HEK293 (cell line): ENCODE results near the gene APPBP2.

Experiments
- CTCF ChIA-PET: fragments of 350-600 bp; formaldehyde crosslinking; extraction: SDS; loops from one replicate; lab custom pipeline; 2021; ENCODE audit warnings: antibody characterized with exemption; lab: Yijun Ruan, JAX
- POLR2A ChIA-PET: fragments of 300-600 bp; formaldehyde crosslinking; extraction: SDS; loops from one replicate; lab custom pipeline; 2020; ENCODE audit warnings: antibody characterized with exemption, inconsistent platforms; lab: Yijun Ruan, JAX
- H3K27ac ChIP-seq: fragments of 200-500 bp; sonication (Bioruptor generic); 2 replicates; pipeline ENCODE4 v1.5.1; 2014; ENCODE audit warnings: low read depth, low read length, control low read depth, inconsistent platforms; ENCODE audit errors: extremely low read depth
- H3K36me3 ChIP-seq, 2 experiments: fragments of 200-500 bp in 1 of 2; sonication (Bioruptor generic) in 1 of 2; 1 replicate in 1 of 2; 2 replicates in 1 of 2; pipeline ENCODE4 v1.5.1; 2014 to 2017; ENCODE audit warnings: inconsistent platforms in 2 of 2, low read length in 2 of 2; ENCODE audit not compliant: control insufficient read depth in 2 of 2, insufficient read depth in 1 of 2
- H3K4me1 ChIP-seq: fragments of 200-500 bp; sonication (Bioruptor generic); 2 replicates; pipeline ENCODE4 v1.5.1; 2014; ENCODE audit warnings: mild to moderate bottlenecking, low read length, inconsistent platforms; ENCODE audit not compliant: control insufficient read depth, insufficient read depth
- H3K4me3 ChIP-seq: 2 replicates; pipeline ENCODE4 v1.5.1; 2011; ENCODE audit warnings: low read depth, mild to moderate bottlenecking, control low read depth, low read length, moderate library complexity
- H3K9me3 ChIP-seq: fragments of 200-500 bp; sonication (Bioruptor generic); 2 replicates; pipeline ENCODE4 v1.5.1; 2014; ENCODE audit warnings: low read depth, low read length, inconsistent platforms; ENCODE audit not compliant: control insufficient read depth, insufficient read depth
- GLIS2 ChIP-seq: fragments of 450-650 bp; formaldehyde crosslinking; IDR thresholded peaks from 2 replicates; pipeline ENCODE4 v1.5.1; 2016; ENCODE audit warnings: missing biosample characterization, missing genetic modification characterization
- INSM2 ChIP-seq: fragments of 450-650 bp; formaldehyde crosslinking; IDR thresholded peaks from 2 replicates; pipeline ENCODE4 v1.5.1; 2016; ENCODE audit warnings: missing biosample characterization, missing genetic modification characterization
- KLF1 ChIP-seq: fragments of 450-650 bp; formaldehyde crosslinking; IDR thresholded peaks from 2 replicates; pipeline ENCODE4 v1.5.1; 2016; ENCODE audit warnings: missing biosample characterization, missing genetic modification characterization
- KLF16 ChIP-seq: fragments of 450-650 bp; formaldehyde crosslinking; IDR thresholded peaks from 2 replicates; pipeline ENCODE4 v1.5.1; 2017; ENCODE audit warnings: missing biosample characterization, missing genetic modification characterization
- PRDM2 ChIP-seq: fragments of 450-650 bp; formaldehyde crosslinking; IDR thresholded peaks from 2 replicates; pipeline ENCODE4 v1.5.1; 2016; ENCODE audit warnings: missing biosample characterization, missing genetic modification characterization, borderline replicate concordance
- REST ChIP-seq: fragments of 450-650 bp; formaldehyde crosslinking; IDR thresholded peaks from 2 replicates; pipeline ENCODE4 v1.5.1; 2016; ENCODE audit warnings: missing biosample characterization, missing genetic modification characterization
- SCRT1 ChIP-seq: fragments of 450-650 bp; formaldehyde crosslinking; IDR thresholded peaks from 2 replicates; pipeline ENCODE4 v1.5.1; 2016; ENCODE audit warnings: missing biosample characterization, missing genetic modification characterization, borderline replicate concordance
- WT1 ChIP-seq: fragments of 450-650 bp; formaldehyde crosslinking; IDR thresholded peaks from 2 replicates; pipeline ENCODE4 v1.5.1; 2016; ENCODE audit warnings: missing biosample characterization, missing genetic modification characterization
- ZFP3 ChIP-seq: fragments of 450-650 bp; formaldehyde crosslinking; IDR thresholded peaks from 2 replicates; pipeline ENCODE4 v1.5.1; 2016; ENCODE audit warnings: low read depth, missing biosample characterization, missing genetic modification characterization
- ZNF2 ChIP-seq: fragments of 450-650 bp; formaldehyde crosslinking; IDR thresholded peaks from 2 replicates; pipeline ENCODE4 v1.5.1; 2016; ENCODE audit warnings: missing biosample characterization, missing genetic modification characterization
- ZNF223 ChIP-seq: fragments of 450-650 bp; formaldehyde crosslinking; IDR thresholded peaks from 2 replicates; pipeline ENCODE4 v1.5.1; 2016; ENCODE audit warnings: missing biosample characterization, missing genetic modification characterization
- ZNF398 ChIP-seq: fragments of 450-650 bp; formaldehyde crosslinking; IDR thresholded peaks from 2 replicates; pipeline ENCODE4 v1.5.1; 2017; ENCODE audit warnings: missing biosample characterization, missing genetic modification characterization
- ZNF416 ChIP-seq: fragments of 450-650 bp; formaldehyde crosslinking; IDR thresholded peaks from 2 replicates; pipeline ENCODE4 v1.5.1; 2016; ENCODE audit warnings: missing biosample characterization, missing genetic modification characterization
- ZNF596 ChIP-seq: fragments of 450-650 bp; IDR thresholded peaks from 2 replicates; pipeline ENCODE4 v1.5.0; 2018; ENCODE audit warnings: missing biosample characterization, mild to moderate bottlenecking, missing genetic modification characterization, moderate library complexity
- ZNF660 ChIP-seq: fragments of 450-650 bp; IDR thresholded peaks from 2 replicates; pipeline ENCODE4 v1.5.1; 2018; ENCODE audit warnings: missing biosample characterization, mild to moderate bottlenecking, missing genetic modification characterization
- ZNF677 ChIP-seq: fragments of 450-650 bp; IDR thresholded peaks from 2 replicates; pipeline ENCODE4 v1.5.0; 2018; ENCODE audit warnings: missing biosample characterization, mild to moderate bottlenecking, missing genetic modification characterization, moderate library complexity
- ZNF768 ChIP-seq: fragments of 450-650 bp; formaldehyde crosslinking; IDR thresholded peaks from 2 replicates; pipeline ENCODE4 v1.5.1; 2018; ENCODE audit warnings: missing biosample characterization, mild to moderate bottlenecking, missing genetic modification characterization
- ZNF776 ChIP-seq: fragments of 450-650 bp; formaldehyde crosslinking; IDR thresholded peaks from 2 replicates; pipeline ENCODE4 v1.5.0; 2017; ENCODE audit warnings: missing biosample characterization, missing genetic modification characterization, borderline replicate concordance
- ZNF830 ChIP-seq: fragments of 450-650 bp; IDR thresholded peaks from 2 replicates; pipeline ENCODE4 v1.5.0; 2018; ENCODE audit warnings: missing biosample characterization, missing genetic modification characterization, low read depth, mild to moderate bottlenecking, moderate library complexity
- ZXDB ChIP-seq: fragments of 450-650 bp; formaldehyde crosslinking; IDR thresholded peaks from 2 replicates; pipeline ENCODE4 v1.5.1; 2016; ENCODE audit warnings: missing biosample characterization, missing genetic modification characterization

Gene APPBP2

GRCh38 chr17:60436676-60437075 lies 89.4 kb downstream of the APPBP2 start:
- H3K27ac ChIP-seq, result no peak overlapping the region
- CTCF ChIA-PET, result interaction anchor here (0.7 to 1.5 kb wide), 8 partner anchors 9 to 327 kb away, joined by 3 to 5 read pairs (median 4); no protein-coding TSS in a partner anchor
- H3K36me3 ChIP-seq, result no peaks in the 10 kb centered on the region
- no peak for TF ChIP-seq PRDM2 (tag by site-specific recombination)
- no peaks in the 10 kb centered on the region for H3K4me1 ChIP-seq
- H3K4me3 ChIP-seq, result no peak overlapping the region
- POLR2A ChIA-PET, result interaction anchor here (0.7 kb wide), 1 partner anchor 10 kb away, joined by 4 read pairs; no protein-coding TSS in a partner anchor
- no peaks in the 10 kb centered on the region for H3K9me3 ChIP-seq

- ChIA-PET CTCF (interaction anchor here (0.6 to 1.7 kb wide), 12 partner anchors 10 to 326 kb away, joined by 3 to 13 read pairs (median 3); no protein-coding TSS in a partner anchor), POLR2A (no interaction called here)
- no peak overlapping the region for H3K27ac ChIP-seq
- H3K9me3 ChIP-seq, result no peaks in the 10 kb centered on the region
- H3K4me1 ChIP-seq, result no peaks in the 10 kb centered on the region
- no peak overlapping the region for H3K4me3 ChIP-seq
- H3K36me3 ChIP-seq, result no peaks in the 10 kb centered on the region
- TF ChIP-seq KLF16 (tag by site-specific recombination) (no peak), ZNF677 (tag by site-specific recombination) (no peak), ZNF398 (tag by site-specific recombination) (no peak), ZXDB (tag by site-specific recombination) (0 out of 2 replicates have a peak, but pooled peaks have one; percentile 27), ZNF830 (tag by site-specific recombination) (no peak), ZNF768 (tag by site-specific recombination) (no peak), KLF1 (tag by site-specific recombination) (no peak), REST (no peak), WT1 (tag by site-specific recombination) (no peak), INSM2 (tag by site-specific recombination) (no peak), ZNF223 (tag by site-specific recombination) (no peak), ZFP3 (tag by site-specific recombination) (no peak), ZNF776 (no peak), ZNF416 (no peak), SCRT1 (tag by site-specific recombination) (no peak), ZNF660 (tag by site-specific recombination) (peak; percentile 90), ZNF2 (tag by site-specific recombination) (no peak; the same call in 1 of the 2 replicates), GLIS2 (tag by site-specific recombination) (no peak), ZNF596 (tag by site-specific recombination) (no peak)
Observed at GRCh38 chr17:60435244-60436167, 90.5 kb downstream of the APPBP2 start.
